Thyroid gland (tissue), 4 donors: ENCODE results near the gene ADAM12.

Experiments
- CTCF ChIP-seq, 6 experiments: fragments of 200-600 bp in 3 of 6; fragments of 450-650 bp in 3 of 6; sonication (generic) in 3 of 6; IDR thresholded peaks; one replicate each; pipeline ENCODE4 v1.5.1; 2016 to 2019; ENCODE audit warnings: antibody characterized with exemption in 6 of 6, mild to moderate bottlenecking in 2 of 6, inconsistent platforms in 1 of 6, moderate library complexity in 1 of 6
- POLR2A ChIP-seq, 2 donors: fragments of 450-650 bp; IDR thresholded peaks; one replicate each; pipeline ENCODE4 v1.6.1; 2017; ENCODE audit warnings: antibody characterized with exemption in 2 of 2, mild to moderate bottlenecking in 2 of 2, moderate library complexity in 1 of 2

DNA sequence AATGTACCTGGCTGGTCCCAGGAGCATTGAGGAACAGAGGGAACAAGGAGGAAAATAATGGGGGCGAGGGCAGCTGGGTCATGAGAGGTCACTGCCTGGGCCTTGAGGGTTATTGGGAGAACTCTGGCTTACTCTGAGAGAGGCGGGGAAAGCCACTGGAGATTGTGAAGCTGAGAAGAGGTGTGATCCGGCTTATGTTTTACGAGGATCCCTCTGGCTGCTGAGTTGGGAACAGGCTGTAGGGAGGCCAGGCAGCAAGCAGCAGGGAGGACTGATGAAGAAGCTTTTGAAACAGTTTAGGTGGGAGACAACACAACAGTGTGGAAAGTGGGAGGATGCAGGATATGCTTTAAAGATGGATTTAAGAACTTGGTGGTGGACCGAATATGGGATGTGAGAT is 404.6 kb downstream of the ADAM12 start:
- no peak for TF ChIP-seq CTCF (IDR thresholded peaks at IDR 0.05)
- TF ChIP-seq POLR2A (IDR thresholded peaks at IDR 0.05), result no peak
